ENCODE data around the gene EFCC1.

The EFCC1 gene

DNA sequence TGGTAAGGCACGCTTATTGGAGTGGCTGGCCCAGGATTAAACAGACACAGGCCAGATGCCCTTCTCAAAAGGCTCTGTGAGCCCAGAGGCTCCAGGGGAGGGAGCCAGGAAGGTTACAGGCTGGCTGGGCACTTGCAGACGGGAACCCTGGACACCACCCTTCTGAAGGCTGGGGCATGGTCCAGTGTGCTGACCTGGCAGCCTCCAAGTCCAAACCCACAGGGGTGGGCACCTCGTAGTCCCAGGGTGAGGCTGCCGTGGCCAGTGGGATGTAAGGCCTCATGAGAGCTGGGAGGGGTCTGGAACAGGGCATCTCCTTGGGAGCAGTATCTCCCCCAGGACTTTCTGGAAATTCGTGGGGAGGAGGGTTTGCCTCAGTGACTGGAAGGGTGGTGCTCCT lies 19.6 kb downstream of the EFCC1 start:
- no peaks in the 10 kb centered on the region for H3K36me3 ChIP-seq
- TF ChIP-seq, protein P1, sequence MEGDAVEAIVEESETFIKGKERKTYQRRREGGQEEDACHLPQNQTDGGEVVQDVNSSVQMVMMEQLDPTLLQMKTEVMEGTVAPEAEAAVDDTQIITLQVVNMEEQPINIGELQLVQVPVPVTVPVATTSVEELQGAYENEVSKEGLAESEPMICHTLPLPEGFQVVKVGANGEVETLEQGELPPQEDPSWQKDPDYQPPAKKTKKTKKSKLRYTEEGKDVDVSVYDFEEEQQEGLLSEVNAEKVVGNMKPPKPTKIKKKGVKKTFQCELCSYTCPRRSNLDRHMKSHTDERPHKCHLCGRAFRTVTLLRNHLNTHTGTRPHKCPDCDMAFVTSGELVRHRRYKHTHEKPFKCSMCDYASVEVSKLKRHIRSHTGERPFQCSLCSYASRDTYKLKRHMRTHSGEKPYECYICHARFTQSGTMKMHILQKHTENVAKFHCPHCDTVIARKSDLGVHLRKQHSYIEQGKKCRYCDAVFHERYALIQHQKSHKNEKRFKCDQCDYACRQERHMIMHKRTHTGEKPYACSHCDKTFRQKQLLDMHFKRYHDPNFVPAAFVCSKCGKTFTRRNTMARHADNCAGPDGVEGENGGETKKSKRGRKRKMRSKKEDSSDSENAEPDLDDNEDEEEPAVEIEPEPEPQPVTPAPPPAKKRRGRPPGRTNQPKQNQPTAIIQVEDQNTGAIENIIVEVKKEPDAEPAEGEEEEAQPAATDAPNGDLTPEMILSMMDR (IDR thresholded peaks at IDR 0.05), result no peak
- no peak overlapping the region for H3K27ac ChIP-seq
- H3K9me3 ChIP-seq, result no peaks in the 10 kb centered on the region
- H3K4me3 ChIP-seq (ENCODE audit: low read depth in 1 of 2, low read length in 1 of 2), result no peak overlapping the region
- H3K27me3 ChIP-seq, result peaks cover 12% of the 10 kb centered on the region
- H3K4me1 ChIP-seq (ENCODE audit: control insufficient read depth in 1 of 2, insufficient read depth in 1 of 2, low read depth in 1 of 2, low read length in 1 of 2), result peaks cover 13% of the 10 kb centered on the region in 2 experiments

DNA sequence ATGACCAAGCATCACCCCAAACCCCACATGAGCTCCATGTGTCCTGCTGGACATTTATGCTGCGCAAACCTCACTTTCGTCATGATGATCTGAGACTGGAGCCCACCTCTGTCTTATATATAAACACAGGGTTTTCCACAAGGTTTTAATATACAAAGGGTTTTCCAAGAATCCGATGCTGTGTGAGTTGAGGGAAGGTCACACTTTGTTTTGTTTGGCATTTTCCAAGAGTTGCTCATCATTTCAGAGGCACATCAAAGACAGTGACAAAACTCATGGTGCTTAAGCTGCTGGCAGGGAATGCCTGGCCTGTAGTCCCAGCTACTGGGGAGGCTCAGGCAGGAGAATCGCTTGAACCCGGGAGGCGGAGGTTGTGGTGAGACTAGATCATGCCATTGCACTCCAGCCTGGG lies 20.0 kb downstream of the EFCC1 start:
- H3K4me1 ChIP-seq (ENCODE audit: control insufficient read depth in 1 of 2, insufficient read depth in 1 of 2, low read depth in 1 of 2, low read length in 1 of 2), result peaks cover 8 to 9% of the 10 kb centered on the region in 2 experiments
- TF ChIP-seq, protein P1 (IDR thresholded peaks at IDR 0.05), result no peak
- no peaks in the 10 kb centered on the region for H3K9me3 ChIP-seq
- no peak overlapping the region for H3K4me3 ChIP-seq (ENCODE audit: low read depth in 1 of 2, low read length in 1 of 2)
- H3K36me3 ChIP-seq, result no peaks in the 10 kb centered on the region
- peaks cover 17% of the 10 kb centered on the region for H3K27me3 ChIP-seq
- no peak overlapping the region for H3K27ac ChIP-seq

DNA sequence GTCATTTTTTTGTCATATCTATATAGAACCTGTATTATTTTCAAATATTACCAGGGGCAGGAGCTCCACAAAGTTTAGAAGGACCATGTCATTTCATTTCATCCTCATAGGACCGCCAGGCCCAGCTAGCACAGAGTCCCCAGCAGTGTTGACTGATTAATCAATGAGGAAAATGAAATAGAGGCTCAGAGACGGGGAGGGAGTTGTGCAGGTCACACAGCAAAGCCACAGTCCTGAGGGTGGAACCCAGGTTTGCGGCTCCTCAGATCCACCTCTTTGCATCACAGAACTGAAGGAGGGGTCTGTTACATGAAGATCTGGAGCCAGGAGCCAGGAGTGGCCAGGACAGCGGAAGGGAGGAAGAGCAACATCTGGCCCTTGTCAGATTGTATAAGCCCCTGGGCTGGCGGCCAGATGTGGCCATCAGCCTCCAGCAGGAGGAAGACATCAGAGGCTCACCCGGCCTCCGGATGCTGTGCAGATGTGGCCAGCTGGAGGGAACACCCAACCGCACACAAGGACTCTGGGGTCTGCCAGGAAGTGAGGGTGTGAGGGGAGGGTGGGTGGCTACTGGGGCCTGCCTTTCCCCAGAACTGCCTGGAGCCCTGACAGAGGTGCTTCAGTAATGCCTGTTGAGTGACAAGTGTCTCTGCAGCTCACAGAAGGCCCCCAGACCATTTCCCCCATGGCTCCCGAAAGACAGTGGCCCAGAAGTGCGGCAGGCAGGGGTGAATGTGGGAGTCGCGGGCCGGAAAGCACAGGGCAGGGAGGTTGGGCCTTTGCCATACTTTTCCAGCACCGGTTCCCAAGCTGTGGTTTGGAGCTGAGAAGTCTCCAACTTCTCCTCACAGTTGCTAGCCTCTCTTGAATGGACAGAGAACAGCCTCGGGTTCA lies 21.3 kb downstream of the EFCC1 start:
- H3K4me1 ChIP-seq (ENCODE audit: control insufficient read depth in 1 of 2, insufficient read depth in 1 of 2, low read depth in 1 of 2, low read length in 1 of 2), result peaks cover 6 to 10% of the 10 kb centered on the region in 2 experiments
- no peaks in the 10 kb centered on the region for H3K9me3 ChIP-seq
- TF ChIP-seq, protein P1 (IDR thresholded peaks at IDR 0.05), result no peak
- no peak overlapping the region for H3K27ac ChIP-seq
- H3K36me3 ChIP-seq, result no peaks in the 10 kb centered on the region
- peaks cover 29% of the 10 kb centered on the region for H3K27me3 ChIP-seq
- no peak overlapping the region for H3K4me3 ChIP-seq (ENCODE audit: low read depth in 1 of 2, low read length in 1 of 2)

DNA sequence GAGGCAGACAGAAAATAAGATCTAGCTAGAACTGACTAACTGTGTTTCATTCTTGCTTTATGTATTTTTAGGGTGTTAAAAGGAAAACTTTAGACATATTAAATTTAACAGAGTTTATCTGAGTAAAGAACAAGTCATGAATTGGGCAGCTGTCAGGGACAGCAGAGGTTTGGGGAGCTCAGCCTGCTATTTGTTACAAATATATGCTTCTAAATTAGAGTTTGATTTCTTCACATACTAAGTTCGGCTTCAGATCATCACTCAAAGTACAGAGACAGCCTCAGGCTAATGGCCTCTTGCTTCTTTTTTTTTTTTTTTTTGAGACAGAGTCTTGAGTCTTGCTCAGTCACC lies 21.9 kb downstream of the EFCC1 start:
- H3K27me3 ChIP-seq, result peaks cover 34% of the 10 kb centered on the region
- peaks cover 9 to 13% of the 10 kb centered on the region in 2 experiments for H3K4me1 ChIP-seq (ENCODE audit: control insufficient read depth in 1 of 2, insufficient read depth in 1 of 2, low read depth in 1 of 2, low read length in 1 of 2)
- TF ChIP-seq, protein P1 (IDR thresholded peaks at IDR 0.05), result no peak
- no peaks in the 10 kb centered on the region for H3K36me3 ChIP-seq
- no peaks in the 10 kb centered on the region for H3K9me3 ChIP-seq
- no peak overlapping the region for H3K27ac ChIP-seq
- no peak overlapping the region for H3K4me3 ChIP-seq (ENCODE audit: low read depth in 1 of 2, low read length in 1 of 2)

DNA sequence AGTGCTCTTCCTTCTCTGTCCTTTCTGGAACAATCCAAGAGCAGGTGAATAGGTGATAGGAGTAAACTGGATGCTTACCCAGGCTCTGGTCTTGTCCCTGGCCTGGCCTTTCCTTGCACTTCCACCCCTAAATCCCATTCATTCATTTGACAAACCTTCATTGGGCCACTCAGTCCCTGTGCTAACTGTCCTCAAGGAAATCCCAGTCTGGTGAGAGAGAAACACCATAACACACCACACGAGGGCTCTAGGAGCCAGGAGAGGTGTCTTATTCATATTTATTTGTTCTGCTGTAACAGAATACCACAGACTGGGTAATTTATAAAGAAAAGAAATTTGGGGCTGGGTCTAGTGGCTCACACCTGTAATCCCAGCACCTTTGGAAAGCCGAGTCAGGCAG lies 22.8 kb downstream of the EFCC1 start:
- no peaks in the 10 kb centered on the region for H3K36me3 ChIP-seq
- peaks cover 34% of the 10 kb centered on the region for H3K27me3 ChIP-seq
- TF ChIP-seq, protein P1 (IDR thresholded peaks at IDR 0.05), result no peak
- no peak overlapping the region for H3K27ac ChIP-seq
- H3K4me3 ChIP-seq (ENCODE audit: low read depth in 1 of 2, low read length in 1 of 2), result no peak overlapping the region
- no peaks in the 10 kb centered on the region for H3K9me3 ChIP-seq
- H3K4me1 ChIP-seq (ENCODE audit: control insufficient read depth in 1 of 2, insufficient read depth in 1 of 2, low read depth in 1 of 2, low read length in 1 of 2), result peaks cover 9 to 13% of the 10 kb centered on the region in 2 experiments

All from neutrophil (primary cell).